K562 (cell line): ENCODE data around the gene UMODL1. TPM values are rescaled to one million over a fixed set of nuclear protein-coding genes. Genes with fewer than 3 reads are reported as not detected.

Experiments
- ATAC-seq: fragments of 200-7000 bp; cut with Tn5 transposase; 3 replicates; pipeline ENCODE4 v1.9.1; 2020; ENCODE audit warnings: moderate library complexity
- BruUV-seq: library from RNA; stranded (reverse); fragments of 400-500 nt; replicated peaks from 2 replicates; lab custom pipeline; 2021; lab: Mats Ljungman, UMichigan
- CTCF ChIA-PET: fragments of 300-600 bp; formaldehyde crosslinking; extraction: SDS; loops from one replicate; lab custom pipeline; 2021; ENCODE audit warnings: low intra/inter-chr PET ratio; lab: Yijun Ruan, JAX
- POLR2A ChIA-PET: fragments of 300-600, 350-650 bp; sonication (Branson Sonifier 250); formaldehyde crosslinking; extraction: SDS; loops from one replicate; lab custom pipeline; 2021; ENCODE audit warnings: antibody characterized with exemption, inconsistent platforms; lab: Yijun Ruan, JAX
- DNase-seq, 4 experiments: peaks; one replicate each; pipeline versions ENCODE4 v3.0.0 to v3.0.0-alpha.2; 2011 to 2018; ENCODE audit warnings: low spot score in 3 of 4, mixed read lengths in 3 of 4; ENCODE audit errors: extremely low read depth in 1 of 4
- FAIRE-seq: peaks from 2 replicates; lab custom pipeline; 2011; peaks lifted over from hg19 to GRCh38; lab: Jason Lieb, UNC
- H2AFZ ChIP-seq: 2 replicates; pipeline ENCODE4 v1.6.0; 2011; ENCODE audit warnings: low read depth, low read length, control low read depth, inconsistent platforms
- H3K27ac ChIP-seq: fragments of 200-600 bp; 3 replicates; pipeline ENCODE4 v1.8.0; 2011; ENCODE audit warnings: low read depth, mild to moderate bottlenecking, control low read depth, inconsistent platforms, low read length, moderate library complexity, mixed read lengths; ENCODE audit errors: extremely low read depth
- H3K27me3 ChIP-seq, 2 experiments: fragments of 300-600 bp in 1 of 2; 2 replicates in 1 of 2; 3 replicates in 1 of 2; pipeline versions ENCODE4 v1.6.0 to v1.8.0; 2011; ENCODE audit warnings: inconsistent platforms in 2 of 2, low read length in 2 of 2, mild to moderate bottlenecking in 1 of 2, mixed read lengths in 1 of 2, moderate library complexity in 1 of 2; ENCODE audit not compliant: control insufficient read depth in 2 of 2, insufficient read depth in 2 of 2
- H3K36me3 ChIP-seq: fragments of 300-600 bp; 3 replicates; pipeline ENCODE4 v1.8.0; 2011; ENCODE audit warnings: mild to moderate bottlenecking, low read length, inconsistent platforms; ENCODE audit not compliant: control insufficient read depth, insufficient read depth
- H3K4me1 ChIP-seq, 2 experiments: fragments of 200-600 bp in 1 of 2; replicated peaks in 1 of 2; 2 replicates in 1 of 2; 3 replicates in 1 of 2; pipeline versions ENCODE4 v1.5.1 to v1.8.0; 2011; ENCODE audit warnings: inconsistent platforms in 2 of 2, low read length in 2 of 2, mild to moderate bottlenecking in 1 of 2, mixed read lengths in 1 of 2, moderate library complexity in 1 of 2; ENCODE audit not compliant: control insufficient read depth in 2 of 2, insufficient read depth in 2 of 2
- H3K4me2 ChIP-seq: 2 replicates; pipeline ENCODE4 v1.6.1; 2011; ENCODE audit warnings: low read length, control low read depth, inconsistent platforms, mixed read lengths; ENCODE audit not compliant: insufficient read depth
- H3K4me3 ChIP-seq: fragments of 200-600 bp; sonication (generic), shearing (Covaris generic); 2 replicates; pipeline ENCODE4 v1.5.1; 2016; ENCODE audit warnings: control low read depth, inconsistent platforms
- H3K79me2 ChIP-seq: fragments of 200-600 bp; 3 replicates; pipeline ENCODE4 v1.8.0; 2011; ENCODE audit warnings: low read length, inconsistent platforms; ENCODE audit not compliant: control insufficient read depth, insufficient read depth
- H3K9ac ChIP-seq, 2 experiments: 2 replicates each; pipeline versions ENCODE4 v1.6.0 to v1.6.1; 2011; ENCODE audit warnings: low read depth in 2 of 2, low read length in 2 of 2, control low read depth in 1 of 2, inconsistent platforms in 1 of 2, mild to moderate bottlenecking in 1 of 2, mixed read lengths in 1 of 2; ENCODE audit not compliant: insufficient read depth in 1 of 2
- H3K9me1 ChIP-seq: one replicate; pipeline ENCODE4 v1.6.0; 2011; ENCODE audit warnings: inconsistent platforms, mild to moderate bottlenecking, low read length, moderate library complexity; ENCODE audit not compliant: control insufficient read depth, insufficient read depth
- H3K9me3 ChIP-seq: replicated peaks from 2 replicates; pipeline ENCODE4 v1.5.1; 2011; ENCODE audit warnings: low read depth, low read length, inconsistent platforms; ENCODE audit not compliant: control insufficient read depth, insufficient read depth
- H4K20me1 ChIP-seq: replicated peaks from 2 replicates; pipeline ENCODE4 v1.6.1; 2011; ENCODE audit warnings: low read length, inconsistent platforms, mixed read lengths; ENCODE audit not compliant: control insufficient read depth, insufficient read depth
- CBX3 ChIP-seq, 2 experiments: IDR thresholded peaks; 1 replicate in 1 of 2; 2 replicates in 1 of 2; pipeline ENCODE4 v1.6.1; 2012; ENCODE audit warnings: inconsistent platforms in 2 of 2, low read length in 2 of 2, borderline replicate concordance in 1 of 2, control low read depth in 1 of 2
- CREBBP ChIP-seq: IDR thresholded peaks from one replicate; pipeline ENCODE4 v1.6.1; 2012; ENCODE audit warnings: low read depth, mild to moderate bottlenecking, control low read depth, inconsistent platforms, low read length
- DIDO1 ChIP-seq: fragments of 450-650 bp; IDR thresholded peaks from 2 replicates; pipeline ENCODE4 v1.6.1; 2016; ENCODE audit warnings: low read depth, missing biosample characterization, missing genetic modification characterization
- HMBOX1 ChIP-seq: sonication (generic); IDR thresholded peaks from 2 replicates; pipeline ENCODE4 v1.6.1; 2016
- HNRNPK ChIP-seq: fragments of 200-400 bp; formaldehyde crosslinking; IDR thresholded peaks from one replicate; pipeline ENCODE4 v1.6.1; 2018; ENCODE audit warnings: mild to moderate bottlenecking, low read depth, low read length; ENCODE audit not compliant: poor library complexity, severe bottlenecking
- IRF2 ChIP-seq: sonication (generic); formaldehyde crosslinking; IDR thresholded peaks from 2 replicates; pipeline ENCODE4 v1.8.1; 2022; ENCODE audit warnings: mild to moderate bottlenecking, missing genetic modification reagents
- MCM3 ChIP-seq: fragments of 450-650 bp; IDR thresholded peaks from 2 replicates; pipeline ENCODE4 v1.6.1; 2016
- NR1H2 ChIP-seq: sonication (generic); formaldehyde crosslinking; IDR thresholded peaks from 2 replicates; pipeline ENCODE4 v1.4.0; 2020; ENCODE audit warnings: mild to moderate bottlenecking, missing genetic modification reagents
- NR2F6 ChIP-seq: fragments of 450-650 bp; formaldehyde crosslinking; IDR thresholded peaks from 2 replicates; pipeline ENCODE4 v1.4.0; 2020; ENCODE audit warnings: mild to moderate bottlenecking
- NR3C1 ChIP-seq: sonication (generic); formaldehyde crosslinking; IDR thresholded peaks from 2 replicates; pipeline ENCODE4 v1.8.1; 2022; ENCODE audit warnings: missing genetic modification reagents
- POLR3G ChIP-seq: IDR thresholded peaks from 2 replicates; pipeline ENCODE4 v1.6.1; 2011; ENCODE audit not compliant: insufficient read length, insufficient replicate concordance; ENCODE audit errors: extremely low read depth
- STAT5B ChIP-seq: fragments of 250-450 bp; sonication (Bioruptor Pico); IDR thresholded peaks from 2 replicates; pipeline ENCODE4 v1.8.0; 2021; ENCODE audit warnings: mild to moderate bottlenecking, inconsistent platforms
- TEAD4 ChIP-seq, 2 experiments: sonication (generic) in 1 of 2; formaldehyde crosslinking in 1 of 2; IDR thresholded peaks; 2 replicates each; pipeline versions ENCODE4 v1.6.1 to v1.8.0; 2012 to 2022; ENCODE audit warnings: borderline replicate concordance in 1 of 2, inconsistent platforms in 1 of 2, low read length in 1 of 2, mild to moderate bottlenecking in 1 of 2, missing genetic modification reagents in 1 of 2
- ZBTB33 ChIP-seq: sonication (generic); formaldehyde crosslinking; IDR thresholded peaks from 2 replicates; pipeline ENCODE4 v1.8.1; 2023; ENCODE audit warnings: mild to moderate bottlenecking, missing genetic modification reagents
- ZNF224 ChIP-seq: sonication (generic); formaldehyde crosslinking; IDR thresholded peaks from 2 replicates; pipeline ENCODE4 v1.8.0; 2022; ENCODE audit warnings: mild to moderate bottlenecking, missing genetic modification reagents
- ZNF311 ChIP-seq: fragments of 250-450 bp; sonication (Bioruptor Pico); IDR thresholded peaks from 2 replicates; pipeline ENCODE4 v1.4.0; 2020; ENCODE audit warnings: mild to moderate bottlenecking, moderate library complexity
- WGBS: fragments of 100-300 bp; shearing (Covaris generic); methylation state at CpG from one replicate; pipeline ENCODE4 v1.1.6; 2016; ENCODE audit warnings: low coverage, mixed read lengths; ENCODE audit not compliant: insufficient coverage; ENCODE audit errors: missing lambda C conversion rate; 5-methylcytosine and 5-hydroxymethylcytosine counted together
- in situ Hi-C: fragments of 300-500 bp; cut with MboI; formaldehyde crosslinking; loops from 4 replicates; pipeline ENCODE4 v1.15.0; 2018; ENCODE audit warnings: inconsistent platforms, mixed read lengths
- intact Hi-C: fragments of 100-400 bp; cut with micrococcal nuclease; formaldehyde crosslinking; loops from 2 replicates; pipeline ENCODE4 v1.14.2; 2022
- polyA plus RNA-seq, 8 experiments: library from polyadenylated mRNA; depleted of rRNA in 4 of 8; stranded (reverse) in 5 of 8; unstranded in 3 of 8; fragments of >200 nt; fragmentation: Nextera tagmentation in 2 of 8; fragmentation: Illumina TruSeq in 1 of 8; extraction: Ambion mirVana in 2 of 8; extraction: Trizol in 1 of 8; gene quantifications; 2 replicates each; pipeline versions ENCODE4 v1.2.1 to v1.2.3, GENCODE V29; 2011 to 2014; ENCODE audit warnings: inconsistent platforms in 1 of 8, missing spikeins in 1 of 8
- total RNA-seq, 7 experiments: library from RNA; depleted of rRNA in 6 of 7; stranded (reverse); fragments of >200 nt in 6 of 7; fragmentation: Illumina TruSeq in 2 of 7; extraction: Trizol in 2 of 7; gene quantifications; 2 replicates each; pipeline versions ENCODE4 v1.2.1 to v1.2.3, GENCODE V29; 2011 to 2021; ENCODE audit warnings: low replicate concordance in 1 of 7

The UMODL1 gene
- total and polyA plus RNA-seq, 9 of the 15 experiments (the other 6 are each of a cell fraction or from before 2014, with no cell fraction given), result not detected

GRCh38 chr21:42113926-42114409 is 42.9 kb downstream of the UMODL1 start (continued):
- TF ChIP-seq ZBTB33 (CRISPR knock-in tag) (no peak), CREBBP (no peak)

- Histone ChIP-seq H3K4me2 (no peak overlapping the region), H3K27me3 (peaks cover 41 to 76% of the 10 kb centered on the region in 2 experiments), H3K4me3 (no peak overlapping the region), H3K9ac (no peak overlapping the region), H4K20me1 (peaks cover 32% of the 10 kb centered on the region), H3K27ac (no peak overlapping the region), H3K36me3 (no peaks in the 10 kb centered on the region), H3K9me1 (no peaks in the 10 kb centered on the region), H2AFZ (no peak overlapping the region), H3K79me2 (no peaks in the 10 kb centered on the region), H3K4me1 (peaks cover 0 to 4% of the 10 kb centered on the region in 2 experiments; a peak in 2 of 5 replicates), H3K9me3 (no peaks in the 10 kb centered on the region)
- in situ Hi-C loops (loop anchor here (10.0 kb wide), 2 partner anchors 290 to 500 kb away; no protein-coding TSS in a partner anchor), intact Hi-C loops (loop anchor here (5.0 kb wide), 2 partner anchors 107 to 502 kb away; no protein-coding TSS in a partner anchor)
- DNase-seq (no peak), FAIRE-seq (no peak), ATAC-seq (no peak)
- no TSS peak for BruUV-seq
- POLR2A ChIA-PET, result interaction anchor here (0.6 to 1.3 kb wide), 3 partner anchors 10 to 154 kb away, joined by 3 to 5 read pairs (median 4); no protein-coding TSS in a partner anchor
- 0% methylated on average over 7 of the region's 7 CpGs for WGBS
- CTCF ChIA-PET, result no interaction called here
- TF ChIP-seq CBX3 (IDR thresholded peaks at IDR 0.05; ENCODE audit: borderline replicate concordance in 1 of 2, low read length in 2 of 2), result no peak
- no peak for TF ChIP-seq HNRNPK
- no peak for TF ChIP-seq STAT5B (CRISPR knock-in tag)
- no peak for TF ChIP-seq POLR3G
- TF ChIP-seq TEAD4 (IDR thresholded peaks at IDR 0.05; ENCODE audit: low read length), result no peak
- no peak for TF ChIP-seq TEAD4 (CRISPR knock-in tag; IDR thresholded peaks at IDR 0.05; ENCODE audit: borderline replicate concordance)
- TF ChIP-seq MCM3, result no peak
- no peak for TF ChIP-seq ZNF311 (CRISPR knock-in tag)
- no peak for TF ChIP-seq DIDO1
- TF ChIP-seq ZNF224 (CRISPR knock-in tag), result no peak
- no peak for TF ChIP-seq IRF2 (CRISPR knock-in tag)
- no peak for TF ChIP-seq HMBOX1
- TF ChIP-seq NR2F6 (CRISPR knock-in tag), result no peak
- no peak for TF ChIP-seq NR3C1
- TF ChIP-seq NR1H2, result no peak
Measured at GRCh38 chr21:42114646-42115045, 43.5 kb downstream of the UMODL1 start.
